ENCODE results near the gene COL16A1. TPM values are rescaled to one million over a fixed set of nuclear protein-coding genes. Genes with fewer than 3 reads are reported as not detected.
A peak's percentile ranks its signal among the peaks of the same experiment; 100 is the strongest.

The COL16A1 gene
- 5.3 and 7.3 TPM in 2 replicates for total RNA-seq (2014; rRNA removed; shearing (Covaris generic))
- 2.2 and 2.5 TPM in 2 replicates for polyA plus RNA-seq (2015; cell fraction: cytosol; rRNA removed)
- polyA plus RNA-seq (2015; cell fraction: nucleus; rRNA removed): 26.5 and 27.6 TPM in 2 replicates

DNA sequence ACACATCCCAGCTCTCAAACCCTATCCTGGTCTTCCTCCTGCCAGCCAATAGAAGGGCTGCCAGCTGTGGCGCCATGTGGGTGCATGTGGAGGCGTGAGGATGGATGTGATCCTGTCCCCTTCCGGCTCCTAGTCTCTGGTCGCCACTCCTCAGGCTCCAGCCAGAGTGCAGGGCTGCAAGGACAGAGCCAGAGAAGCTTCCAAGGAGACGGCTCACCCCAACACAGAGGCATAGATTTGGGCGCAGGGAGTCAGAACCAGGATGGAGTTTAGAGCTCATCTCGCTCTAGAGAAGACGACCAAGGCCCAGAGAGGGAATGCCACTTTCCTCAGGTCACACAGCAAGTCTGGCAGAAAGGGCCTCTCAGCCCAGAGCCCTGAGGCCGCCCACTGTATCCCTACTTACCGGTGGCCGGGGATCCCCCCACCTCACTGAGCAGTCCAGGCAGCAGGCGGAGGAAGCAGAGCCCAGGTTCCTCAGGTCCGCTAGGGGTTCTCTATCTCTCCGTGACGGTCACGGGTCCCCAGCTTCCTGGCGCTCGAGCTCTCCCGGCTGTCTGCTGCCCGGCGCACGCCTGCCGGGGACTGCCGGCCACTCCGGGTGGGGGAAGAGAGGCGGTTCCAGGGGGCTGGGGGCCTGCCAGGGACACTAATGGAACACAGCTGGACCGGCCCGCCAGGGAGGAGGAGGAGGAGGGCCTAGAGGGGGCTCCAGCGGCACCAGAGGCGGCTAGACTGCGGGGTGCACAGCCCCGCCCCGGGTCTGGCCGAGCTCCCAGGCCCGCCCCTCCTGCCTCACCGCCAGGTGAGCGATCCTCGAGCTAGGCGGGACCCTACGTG is at the start of gene COL16A1:
Gene COL16A1 (minus strand): TSS at position 587 of the 840 bp plus-strand sequence. CDS start 1,824 bp downstream, outside the sequence.
- DNase-seq (ENCODE audit: low read depth): no peak

DNA sequence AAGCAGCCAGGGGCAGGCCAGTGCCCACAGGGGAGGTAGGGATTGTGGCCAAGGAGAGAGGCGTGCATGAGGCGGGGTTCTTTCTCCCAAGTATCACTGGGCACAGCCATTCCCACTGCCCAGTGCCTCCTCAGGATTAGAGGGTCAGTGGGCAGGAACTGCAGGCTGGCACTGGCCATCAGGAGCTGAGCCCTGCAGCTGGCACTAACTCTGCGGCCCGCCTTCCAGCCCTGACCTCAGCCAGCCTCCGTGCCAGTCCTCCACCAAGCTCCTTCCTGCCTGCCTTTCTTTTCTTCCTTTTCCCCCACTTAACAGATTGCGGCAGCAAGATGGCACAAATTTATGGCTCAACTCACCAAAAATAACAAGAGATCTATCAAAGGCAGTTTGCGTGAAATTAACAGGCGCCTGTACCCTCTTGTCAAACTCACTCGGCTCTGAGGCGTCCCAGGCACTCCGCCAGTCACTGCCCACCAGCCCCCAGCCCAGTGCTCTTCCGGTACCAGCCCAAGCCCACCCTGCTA is 49.2 kb upstream of the COL16A1 start:
- DNase-seq (ENCODE audit: low read depth): no peak

DNA sequence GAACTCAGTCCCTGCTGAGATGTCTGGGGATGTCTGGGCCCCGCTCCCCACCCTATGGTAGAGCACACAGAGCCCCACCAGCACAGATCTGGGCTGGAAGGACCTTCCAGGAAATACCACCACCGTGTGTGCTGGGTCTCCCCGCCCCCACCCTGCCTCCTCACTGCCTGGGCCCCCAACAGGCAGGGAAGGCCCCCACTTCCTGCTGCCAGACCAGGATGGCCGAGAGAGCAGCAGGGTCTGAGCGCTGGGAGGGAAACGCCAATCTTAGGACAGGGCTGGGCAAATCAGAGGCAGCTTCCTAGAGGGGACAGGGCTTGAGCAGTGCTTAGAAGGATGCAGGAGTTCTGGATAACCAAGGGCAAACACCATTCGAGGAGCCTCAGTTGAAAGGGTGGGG is 48.4 kb upstream of the COL16A1 start:
- DNase-seq (ENCODE audit: low read depth): no peak

DNA sequence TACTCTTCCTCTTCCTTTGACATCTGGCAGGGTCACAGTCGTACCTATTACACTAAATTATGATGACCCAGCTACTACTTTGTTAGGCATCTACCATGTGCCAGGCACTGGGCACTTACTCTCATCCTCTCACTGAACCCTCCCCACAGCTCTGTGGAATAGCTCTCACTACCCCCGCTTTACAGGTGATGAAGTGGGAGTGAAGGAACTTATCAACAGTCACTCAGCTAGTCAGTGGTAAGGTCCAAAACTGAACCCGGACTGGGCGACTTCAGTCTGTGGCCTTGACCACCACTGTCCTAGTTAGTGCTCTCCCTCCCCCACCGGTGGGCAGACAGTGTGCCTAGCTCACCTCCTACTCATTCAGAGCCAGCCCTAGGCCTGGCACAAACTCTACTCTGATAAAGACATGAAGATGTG is 48.0 kb upstream of the COL16A1 start:
- DNase-seq (ENCODE audit: low read depth): no peak

- DNase-seq (ENCODE audit: low read depth): peak; percentile 61
These were observed 47.2 kb upstream of the COL16A1 start for GRCh38 chr1:31750858-31751510.

DNA sequence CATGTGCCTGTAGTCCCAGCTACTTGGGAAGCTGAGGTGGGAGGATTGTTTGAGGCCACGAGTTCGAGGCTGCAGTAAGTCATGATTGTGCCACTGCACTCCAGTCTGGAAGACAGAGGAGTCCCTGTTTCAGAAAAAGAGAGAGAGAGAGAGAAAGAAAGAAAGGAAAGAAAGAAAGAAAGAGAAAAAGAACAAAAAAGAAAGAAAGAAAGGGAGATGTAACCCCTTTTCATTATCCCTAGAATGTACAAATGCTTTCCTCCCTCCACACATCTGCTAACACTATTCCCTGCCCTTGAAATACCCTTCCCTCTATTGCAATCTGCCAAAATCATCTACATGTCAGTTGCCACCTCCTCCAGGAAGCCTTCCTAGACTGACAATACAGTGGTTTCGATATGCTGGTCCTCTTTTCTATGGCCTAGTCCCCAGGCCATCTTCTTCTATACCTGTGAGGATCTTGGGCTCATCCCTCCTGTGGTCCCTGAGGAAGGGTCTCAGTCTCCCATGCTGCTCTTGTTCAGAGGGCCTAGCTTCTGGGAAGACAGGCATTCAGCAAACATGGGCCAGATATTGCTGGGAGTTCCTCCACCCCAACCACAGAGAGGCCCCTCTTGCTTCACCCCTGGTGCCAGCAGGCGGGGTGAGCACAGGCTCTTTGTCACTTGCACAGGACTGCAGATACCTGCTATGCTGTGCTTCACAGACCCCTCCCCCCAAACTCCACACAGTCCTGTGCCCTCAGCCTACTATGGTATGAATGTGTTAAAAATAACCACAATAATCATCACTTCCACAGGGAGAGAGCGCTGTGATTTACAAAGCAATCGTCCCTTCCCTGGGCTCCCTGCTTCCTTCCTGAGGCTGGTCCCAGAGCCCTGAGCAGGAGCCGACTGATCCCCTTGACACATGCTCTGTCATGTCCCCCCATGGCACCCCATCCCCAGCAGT is 46.2 kb upstream of the COL16A1 start:
- no peak for DNase-seq (ENCODE audit: low read depth)

DNA sequence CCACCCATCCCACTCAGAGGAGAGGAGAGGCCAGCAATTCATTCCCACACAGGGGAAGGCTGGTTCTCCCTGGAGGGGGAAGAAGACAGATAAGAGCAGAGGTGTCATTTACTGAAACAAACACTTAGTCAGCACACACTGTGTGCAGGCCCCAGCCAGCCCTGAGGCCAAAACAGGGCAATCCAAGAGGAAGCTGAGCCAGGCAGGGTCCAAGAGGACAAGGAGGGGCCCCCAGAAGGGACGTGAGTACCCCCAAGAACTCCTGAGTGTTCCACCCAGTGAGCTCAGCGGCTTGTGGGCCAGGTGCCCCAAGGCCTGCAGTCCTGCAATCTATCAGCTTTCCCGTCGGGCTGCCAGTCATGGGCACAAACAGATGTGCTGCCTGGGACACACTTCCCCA is 44.5 kb upstream of the COL16A1 start:
- no peak for DNase-seq (ENCODE audit: low read depth)

DNA sequence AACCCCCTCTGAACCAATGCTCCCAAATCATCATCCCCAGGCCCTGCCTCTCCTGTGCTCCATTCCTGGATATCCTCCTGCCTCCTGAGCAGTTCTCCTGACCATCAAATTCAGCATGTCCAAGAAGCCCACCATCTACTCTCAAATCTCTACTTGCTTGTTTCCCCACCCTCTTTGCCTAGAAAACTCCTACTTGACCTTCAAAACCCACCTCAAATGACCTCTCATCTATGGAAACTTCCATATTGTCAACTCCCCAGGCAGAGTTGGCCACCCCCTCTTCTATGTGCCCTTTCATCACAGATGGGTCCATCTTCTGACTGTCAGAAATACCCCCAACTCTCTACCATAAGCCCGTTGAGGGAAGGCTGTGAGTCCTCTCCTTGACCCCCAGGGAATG is 43.5 kb upstream of the COL16A1 start:
- DNase-seq (ENCODE audit: low read depth): no peak

DNA sequence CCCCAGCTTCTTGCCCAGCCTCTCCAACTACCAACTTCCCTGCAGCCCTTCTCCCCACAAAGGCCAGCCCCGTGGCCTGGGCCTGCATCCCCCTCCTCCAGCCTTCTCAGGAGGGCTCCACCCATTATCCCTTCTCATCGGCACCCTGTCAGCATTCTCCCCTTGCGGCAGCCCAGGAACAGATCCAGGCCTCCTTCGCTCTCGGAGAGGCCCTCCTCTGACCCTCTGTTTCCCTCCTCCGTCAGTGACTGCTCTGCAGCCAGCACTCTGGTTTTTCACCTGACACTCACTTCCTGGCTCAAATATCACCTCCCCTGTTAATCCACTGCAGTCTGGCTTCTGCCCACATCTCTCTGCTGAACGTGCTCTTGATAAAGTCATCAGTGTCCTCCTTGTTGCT is 42.9 kb upstream of the COL16A1 start:
- DNase-seq (ENCODE audit: low read depth): no peak

- DNase-seq (ENCODE audit: low read depth): no peak
These were observed 42.3 kb upstream of the COL16A1 start for GRCh38 chr1:31745946-31746670.

- peak; percentile 64 for DNase-seq (ENCODE audit: low read depth)
These were observed 41.5 kb upstream of the COL16A1 start for GRCh38 chr1:31745096-31745945.

DNA sequence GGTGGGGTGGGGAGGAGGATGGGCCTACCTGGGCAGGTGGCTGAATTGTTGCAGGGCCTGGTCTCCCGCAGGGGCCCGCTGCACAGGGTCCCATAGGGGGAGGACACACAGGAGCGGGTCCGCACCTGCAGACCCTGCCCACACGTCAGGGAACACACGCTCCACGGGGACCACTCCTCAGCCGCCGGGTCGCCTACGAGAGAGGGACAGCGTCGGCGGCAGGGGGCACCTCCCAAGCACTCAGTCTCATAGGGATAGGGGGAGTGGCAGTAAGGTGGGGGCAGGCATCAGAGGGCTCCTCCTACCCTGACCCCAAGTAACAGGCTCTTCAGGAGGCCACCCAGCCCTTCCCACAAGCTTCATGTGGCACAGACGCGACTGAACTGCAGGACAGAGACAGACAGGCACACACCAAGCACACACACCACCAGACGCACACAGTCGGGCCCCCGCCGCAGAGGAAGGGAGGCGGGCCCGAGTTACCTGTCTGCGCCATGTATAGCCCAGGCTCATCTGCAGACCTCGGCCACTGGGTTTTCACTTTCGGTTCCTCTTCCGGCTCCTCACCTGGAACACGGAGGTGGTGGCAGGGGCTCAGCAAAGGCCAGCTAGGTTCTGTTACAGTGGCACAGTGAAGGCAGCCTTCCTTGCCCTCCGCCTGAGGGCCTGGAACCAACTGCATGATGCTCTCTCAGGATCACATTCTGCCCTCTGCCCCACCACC is 40.5 kb upstream of the COL16A1 start:
- no peak for DNase-seq (ENCODE audit: low read depth)

GRCh38 chr1:31742462-31743212 is 38.8 kb upstream of the COL16A1 start:
- DNase-seq (ENCODE audit: low read depth): no peak

DNA sequence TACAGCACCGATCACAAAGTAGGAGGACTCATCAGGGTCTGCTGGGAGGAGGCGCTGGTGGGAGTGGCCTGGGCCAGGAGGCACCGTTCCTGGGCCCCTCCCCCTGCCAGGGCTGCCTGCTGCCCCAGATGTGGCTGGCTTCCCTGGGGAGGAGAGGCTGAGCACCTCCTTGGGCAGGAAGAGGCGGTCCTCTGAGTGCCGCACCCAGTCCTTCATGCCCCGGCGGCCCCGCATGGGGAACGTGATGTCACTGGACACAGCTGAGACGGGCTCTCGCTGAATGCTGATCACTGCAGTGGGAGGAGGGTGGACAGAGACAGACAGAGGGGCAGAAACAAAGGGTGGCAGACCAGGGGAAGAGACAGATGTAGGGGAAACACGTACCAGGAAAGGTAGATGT is 35.5 kb upstream of the COL16A1 start:
- DNase-seq (ENCODE audit: low read depth): no peak

DNA sequence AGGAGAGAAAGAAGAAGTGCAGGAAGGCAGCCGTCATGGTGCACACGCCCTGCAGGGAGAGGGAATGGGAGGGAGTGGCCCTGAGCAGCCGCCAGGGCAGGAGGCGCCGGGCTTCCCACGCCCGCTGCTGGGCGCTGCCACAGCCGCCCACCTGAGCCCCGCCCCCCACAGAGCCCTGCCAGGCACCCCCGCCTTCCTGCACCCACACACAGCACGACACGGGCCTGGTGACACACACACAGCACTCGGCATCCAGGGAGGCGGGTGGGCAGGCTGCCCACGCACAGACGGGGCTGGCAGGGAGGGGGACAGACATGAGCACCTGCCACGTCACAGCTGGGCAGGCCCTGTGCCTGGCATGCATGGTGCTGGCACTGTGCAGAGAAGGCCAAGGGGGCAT is 32.9 kb upstream of the COL16A1 start:
- DNase-seq (ENCODE audit: low read depth): no peak

- no peak for DNase-seq (ENCODE audit: low read depth)
These were observed 31.8 kb upstream of the COL16A1 start for GRCh38 chr1:31735571-31735970.

GRCh38 chr1:31734582-31735107 is 30.8 kb upstream of the COL16A1 start:
- DNase-seq (ENCODE audit: low read depth): no peak
